GM12891 (cell line): ENCODE data around the gene STC2.

Experiments
- POLR2A ChIP-seq: IDR thresholded peaks from 2 replicates; pipeline ENCODE4 v1.6.1; 2011; ENCODE audit warnings: low read depth, low read length, control low read depth
- SPI1 ChIP-seq: IDR thresholded peaks from 2 replicates; pipeline ENCODE4 v1.6.1; 2011; ENCODE audit warnings: low read depth, low read length, control low read depth

- TF ChIP-seq POLR2A (no peak), SPI1 (no peak)
These were observed 38.8 kb downstream of the STC2 start for GRCh38 chr5:173289372-173289771.
